K562 (cell line): Measurements from ENCODE around the gene NME7. TPM values are rescaled to one million over a fixed set of nuclear protein-coding genes. Genes with fewer than 3 reads are reported as not detected.
A peak's percentile ranks its signal among the peaks of the same experiment; 100 is the strongest.

ENCODE experiments used
- C11orf30 ChIP-seq: fragments of 450-650 bp; IDR thresholded peaks from 2 replicates; pipeline ENCODE4 v1.6.1; 2016; ENCODE audit warnings: low read depth, mild to moderate bottlenecking
- DNMT1 ChIP-seq: fragments of 450-650 bp; IDR thresholded peaks from 2 replicates; pipeline ENCODE4 v1.6.1; 2016; ENCODE audit warnings: antibody characterized with exemption, mild to moderate bottlenecking
- MEIS2 ChIP-seq: fragments of 450-650 bp; IDR thresholded peaks from 2 replicates; pipeline ENCODE4 v1.6.1; 2014; ENCODE audit warnings: mild to moderate bottlenecking; ENCODE audit not compliant: partially characterized antibody
- ZNF318 ChIP-seq, 2 experiments: fragments of 450-650 bp; IDR thresholded peaks; 2 replicates each; pipeline ENCODE4 v1.6.1; 2016; ENCODE audit warnings: mild to moderate bottlenecking in 2 of 2, borderline replicate concordance in 1 of 2, low read depth in 1 of 2, moderate library complexity in 1 of 2
- ZNF707 ChIP-seq: fragments of 250-450 bp; sonication (Bioruptor Pico); conservative IDR thresholded peaks from 2 replicates; pipeline ENCODE4 v1.8.0; 2022; ENCODE audit warnings: inconsistent platforms, mild to moderate bottlenecking, moderate library complexity
- polyA plus RNA-seq, 8 experiments: library from polyadenylated mRNA; depleted of rRNA in 4 of 8; stranded (reverse) in 5 of 8; unstranded in 3 of 8; fragments of >200 nt; fragmentation: Nextera tagmentation in 2 of 8; fragmentation: Illumina TruSeq in 1 of 8; extraction: Ambion mirVana in 2 of 8; extraction: Trizol in 1 of 8; gene quantifications; 2 replicates each; pipeline versions ENCODE4 v1.2.1 to v1.2.3, GENCODE V29; 2011 to 2014; ENCODE audit warnings: inconsistent platforms in 1 of 8, missing spikeins in 1 of 8
- total RNA-seq, 7 experiments: library from RNA; depleted of rRNA in 6 of 7; stranded (reverse); fragments of >200 nt in 6 of 7; fragmentation: Illumina TruSeq in 2 of 7; extraction: Trizol in 2 of 7; gene quantifications; 2 replicates each; pipeline versions ENCODE4 v1.2.1 to v1.2.3, GENCODE V29; 2011 to 2021; ENCODE audit warnings: low replicate concordance in 1 of 7
- TF ChIP-seq, protein P1 (sequence below): fragments of 450-650 bp; IDR thresholded peaks from 2 replicates; pipeline ENCODE4 v1.6.1; 2018; ENCODE audit not compliant: partially characterized antibody

Gene NME7
- total and polyA plus RNA-seq, 9 of the 15 experiments (the other 6 are each of a cell fraction or from before 2014, with no cell fraction given) = 7.9 to 43.2 (median 23.9) TPM

DNA sequence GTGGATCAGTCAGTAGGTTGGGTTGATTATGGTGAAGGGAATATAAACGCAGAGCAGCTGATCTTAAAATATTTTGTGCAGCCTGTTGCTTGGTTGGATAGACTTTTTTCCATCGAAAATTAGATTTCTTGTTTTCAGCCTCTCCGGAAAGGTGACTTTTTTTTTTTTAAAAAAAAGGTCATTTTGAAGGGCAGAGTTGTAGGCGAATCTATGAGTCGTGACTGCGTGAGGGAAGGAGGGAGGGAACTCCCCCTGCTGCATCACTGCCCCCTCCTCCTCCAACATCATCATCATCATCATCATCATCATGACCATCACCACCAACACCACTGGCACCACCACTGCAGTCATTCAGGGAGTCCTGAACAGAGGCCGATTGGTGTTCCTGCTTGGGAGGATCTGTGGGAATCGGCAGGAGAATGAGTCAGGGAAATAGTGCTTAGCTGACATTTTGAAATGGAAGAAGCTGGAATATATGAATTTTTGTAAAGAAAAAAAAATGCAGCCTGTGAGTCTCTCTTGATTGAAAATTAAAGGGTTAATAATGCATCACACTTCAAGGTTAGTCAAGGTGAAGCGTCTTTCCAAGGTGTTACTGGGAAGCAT is 259.9 kb downstream of the NME7 start (continued):
- TF ChIP-seq, protein P1, sequence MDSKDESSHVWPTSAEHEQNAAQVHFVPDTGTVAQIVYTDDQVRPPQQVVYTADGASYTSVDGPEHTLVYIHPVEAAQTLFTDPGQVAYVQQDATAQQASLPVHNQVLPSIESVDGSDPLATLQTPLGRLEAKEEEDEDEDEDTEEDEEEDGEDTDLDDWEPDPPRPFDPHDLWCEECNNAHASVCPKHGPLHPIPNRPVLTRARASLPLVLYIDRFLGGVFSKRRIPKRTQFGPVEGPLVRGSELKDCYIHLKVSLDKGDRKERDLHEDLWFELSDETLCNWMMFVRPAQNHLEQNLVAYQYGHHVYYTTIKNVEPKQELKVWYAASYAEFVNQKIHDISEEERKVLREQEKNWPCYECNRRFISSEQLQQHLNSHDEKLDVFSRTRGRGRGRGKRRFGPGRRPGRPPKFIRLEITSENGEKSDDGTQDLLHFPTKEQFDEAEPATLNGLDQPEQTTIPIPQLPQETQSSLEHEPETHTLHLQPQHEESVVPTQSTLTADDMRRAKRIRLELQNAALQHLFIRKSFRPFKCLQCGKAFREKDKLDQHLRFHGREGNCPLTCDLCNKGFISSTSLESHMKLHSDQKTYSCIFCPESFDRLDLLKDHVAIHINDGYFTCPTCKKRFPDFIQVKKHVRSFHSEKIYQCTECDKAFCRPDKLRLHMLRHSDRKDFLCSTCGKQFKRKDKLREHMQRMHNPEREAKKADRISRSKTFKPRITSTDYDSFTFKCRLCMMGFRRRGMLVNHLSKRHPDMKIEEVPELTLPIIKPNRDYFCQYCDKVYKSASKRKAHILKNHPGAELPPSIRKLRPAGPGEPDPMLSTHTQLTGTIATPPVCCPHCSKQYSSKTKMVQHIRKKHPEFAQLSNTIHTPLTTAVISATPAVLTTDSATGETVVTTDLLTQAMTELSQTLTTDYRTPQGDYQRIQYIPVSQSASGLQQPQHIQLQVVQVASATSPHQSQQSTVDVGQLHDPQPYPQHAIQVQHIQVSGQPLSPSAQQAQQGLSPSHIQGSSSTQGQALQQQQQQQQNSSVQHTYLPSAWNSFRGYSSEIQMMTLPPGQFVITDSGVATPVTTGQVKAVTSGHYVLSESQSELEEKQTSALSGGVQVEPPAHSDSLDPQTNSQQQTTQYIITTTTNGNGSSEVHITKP = no peak
- no peak for TF ChIP-seq MEIS2
- TF ChIP-seq C11orf30 = peak; percentile 28; the same call in 1 of the 2 replicates
- TF ChIP-seq ZNF707 (CRISPR knock-in tag) = no peak
- TF ChIP-seq DNMT1 = no peak
- no peak for TF ChIP-seq ZNF318 (IDR thresholded peaks at IDR 0.05; ENCODE audit: borderline replicate concordance in 1 of 2, low read depth in 1 of 2)
